ENCODE data around the gene MT4. TPM values are rescaled to one million over a fixed set of nuclear protein-coding genes. Genes with fewer than 3 reads are reported as not detected.

The MT4 gene
- total RNA-seq (ENCODE audit: low replicate concordance) = not detected in 2 replicates

- Mint-ChIP-seq H3K36me3 (no peaks in the 10 kb centered on the region), H3K27me3 (ENCODE audit: insufficient read depth, low read depth) (peaks cover 4% of the 10 kb centered on the region), H3K4me1 (no peaks in the 10 kb centered on the region), H3K27ac (peak within 1 kb of the TSS; percentile 82), H3K9me3 (no peaks in the 10 kb centered on the region), H3K4me3 (no peak within 1 kb of the TSS)
- no peak within 1 kb of the TSS for H3K9ac ChIP-seq
- H3K4me3 ChIP-seq = no peak within 1 kb of the TSS
- H3K4me2 ChIP-seq = no peak within 1 kb of the TSS
- no peaks in the 10 kb centered on the region for H4K20me1 ChIP-seq (ENCODE audit: low read depth)
- no peaks in the 10 kb centered on the region for H3K36me3 ChIP-seq
- no peak for DNase-seq (ENCODE audit: low spot score)
- no peaks in the 10 kb centered on the region for H3K4me1 ChIP-seq
- no peak for TF ChIP-seq EZH2phosphoT487 (IDR thresholded peaks at IDR 0.05)
- TF ChIP-seq, protein P1, sequence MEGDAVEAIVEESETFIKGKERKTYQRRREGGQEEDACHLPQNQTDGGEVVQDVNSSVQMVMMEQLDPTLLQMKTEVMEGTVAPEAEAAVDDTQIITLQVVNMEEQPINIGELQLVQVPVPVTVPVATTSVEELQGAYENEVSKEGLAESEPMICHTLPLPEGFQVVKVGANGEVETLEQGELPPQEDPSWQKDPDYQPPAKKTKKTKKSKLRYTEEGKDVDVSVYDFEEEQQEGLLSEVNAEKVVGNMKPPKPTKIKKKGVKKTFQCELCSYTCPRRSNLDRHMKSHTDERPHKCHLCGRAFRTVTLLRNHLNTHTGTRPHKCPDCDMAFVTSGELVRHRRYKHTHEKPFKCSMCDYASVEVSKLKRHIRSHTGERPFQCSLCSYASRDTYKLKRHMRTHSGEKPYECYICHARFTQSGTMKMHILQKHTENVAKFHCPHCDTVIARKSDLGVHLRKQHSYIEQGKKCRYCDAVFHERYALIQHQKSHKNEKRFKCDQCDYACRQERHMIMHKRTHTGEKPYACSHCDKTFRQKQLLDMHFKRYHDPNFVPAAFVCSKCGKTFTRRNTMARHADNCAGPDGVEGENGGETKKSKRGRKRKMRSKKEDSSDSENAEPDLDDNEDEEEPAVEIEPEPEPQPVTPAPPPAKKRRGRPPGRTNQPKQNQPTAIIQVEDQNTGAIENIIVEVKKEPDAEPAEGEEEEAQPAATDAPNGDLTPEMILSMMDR (IDR thresholded peaks at IDR 0.05) = no peak
- H3K79me2 ChIP-seq (ENCODE audit: low read depth) = no peaks in the 10 kb centered on the region
- no peaks in the 10 kb centered on the region for H3F3A ChIP-seq (ENCODE audit: low read depth)
- H2AFZ ChIP-seq (replicated peaks) = no peak within 1 kb of the TSS
- H3K27me3 ChIP-seq = peaks cover 2% of the 10 kb centered on the region
- no peaks in the 10 kb centered on the region for H3K9me3 ChIP-seq (ENCODE audit: low read depth)
- H3K27ac ChIP-seq = no peak within 1 kb of the TSS
These were observed at the start of gene MT4 for GRCh38 chr16:56564793-56565477. Gene MT4 (plus strand): TSS chr16:56565073. CDS start chr16:56565129, 56 bp downstream.

DNA sequence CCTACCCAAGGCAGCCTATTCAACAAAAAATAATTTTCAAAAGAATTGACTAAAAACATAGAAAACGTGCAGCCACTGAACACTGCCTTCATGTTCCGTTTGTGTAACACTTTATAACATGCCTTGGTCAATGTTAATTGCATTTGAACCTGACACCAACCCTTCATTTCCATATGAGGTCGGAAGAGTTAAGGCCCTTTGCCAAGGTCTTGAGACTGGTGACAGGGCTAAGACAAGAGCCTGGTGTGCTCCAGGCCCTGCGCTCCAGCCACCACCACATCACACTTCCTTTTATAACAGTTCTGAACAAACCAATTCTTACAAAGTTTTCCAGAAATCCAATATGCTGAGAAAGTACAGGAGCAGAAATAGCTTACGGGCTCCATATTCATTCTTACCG, 49.2 kb upstream of the MT4 start:
- Mint-ChIP-seq H3K4me1 (peaks cover 29% of the 10 kb centered on the region), H3K4me3 (no peak overlapping the region), H3K27ac (no peak overlapping the region), H3K36me3 (peaks cover 21% of the 10 kb centered on the region), H3K27me3 (ENCODE audit: insufficient read depth, low read depth) (peaks cover 2% of the 10 kb centered on the region), H3K9me3 (peaks cover 2% of the 10 kb centered on the region)
- no peak for DNase-seq (ENCODE audit: low spot score)
- peaks cover 7% of the 10 kb centered on the region for H3F3A ChIP-seq (ENCODE audit: low read depth)
- H3K9me3 ChIP-seq (ENCODE audit: low read depth) = no peaks in the 10 kb centered on the region
- H3K27me3 ChIP-seq = no peaks in the 10 kb centered on the region
- no peak overlapping the region for H3K4me3 ChIP-seq
- peaks cover 13% of the 10 kb centered on the region for H3K79me2 ChIP-seq (ENCODE audit: low read depth)
- H3K4me2 ChIP-seq = no peak overlapping the region
- peaks cover 5% of the 10 kb centered on the region for H3K36me3 ChIP-seq
- H4K20me1 ChIP-seq (ENCODE audit: low read depth) = peaks cover 49% of the 10 kb centered on the region
- H3K9ac ChIP-seq = no peak overlapping the region
- H3K4me1 ChIP-seq = peaks cover 5% of the 10 kb centered on the region
- H3K27ac ChIP-seq = no peak overlapping the region
- no peak overlapping the region for H2AFZ ChIP-seq (replicated peaks)
- TF ChIP-seq EZH2 (IDR thresholded peaks at IDR 0.05) = no peak
- TF ChIP-seq, protein P1 (IDR thresholded peaks at IDR 0.05) = no peak
- no peak for TF ChIP-seq EZH2phosphoT487 (IDR thresholded peaks at IDR 0.05)

DNA sequence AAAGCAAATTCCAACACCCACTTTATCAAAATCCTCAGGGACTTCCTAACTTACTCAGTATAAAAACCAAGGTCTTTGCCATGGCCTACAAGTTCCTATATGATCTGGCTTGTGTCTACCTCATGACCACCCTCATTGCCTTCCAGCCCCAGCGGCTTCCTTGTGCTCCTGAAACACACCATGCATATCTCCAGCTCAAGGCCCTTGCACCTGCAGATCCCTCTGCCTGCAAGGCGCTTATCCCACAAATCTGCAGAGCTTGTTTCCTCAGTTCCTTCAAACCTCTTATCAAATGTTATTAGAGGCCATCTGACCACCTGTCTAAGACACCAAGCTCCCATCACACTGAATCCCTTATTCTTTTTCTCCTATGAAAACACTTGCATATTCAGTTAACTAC, 47.7 kb upstream of the MT4 start:
- Histone ChIP-seq H3K9ac (no peak overlapping the region), H3K4me3 (no peak overlapping the region), H3K36me3 (peaks cover 1% of the 10 kb centered on the region), H3K27me3 (no peaks in the 10 kb centered on the region), H2AFZ (replicated peaks) (no peak overlapping the region), H3K4me2 (no peak overlapping the region), H3K27ac (no peak overlapping the region), H3K79me2 (ENCODE audit: low read depth) (peaks cover 13% of the 10 kb centered on the region), H3K9me3 (ENCODE audit: low read depth) (no peaks in the 10 kb centered on the region), H3F3A (ENCODE audit: low read depth) (peaks cover 7% of the 10 kb centered on the region), H4K20me1 (ENCODE audit: low read depth) (peaks cover 49% of the 10 kb centered on the region), H3K4me1 (peaks cover 5% of the 10 kb centered on the region)
- TF ChIP-seq EZH2 (IDR thresholded peaks at IDR 0.05) (no peak), EZH2phosphoT487 (IDR thresholded peaks at IDR 0.05) (no peak)
- TF ChIP-seq, protein P1 (IDR thresholded peaks at IDR 0.05) = no peak
- H3K4me3 Mint-ChIP-seq = no peak overlapping the region
- no peaks in the 10 kb centered on the region for H3K9me3 Mint-ChIP-seq
- peaks cover 30% of the 10 kb centered on the region for H3K4me1 Mint-ChIP-seq
- peaks cover 2% of the 10 kb centered on the region for H3K27me3 Mint-ChIP-seq (ENCODE audit: insufficient read depth, low read depth)
- DNase-seq (ENCODE audit: low spot score) = no peak
- peaks cover 11% of the 10 kb centered on the region for H3K36me3 Mint-ChIP-seq
- H3K27ac Mint-ChIP-seq = no peak overlapping the region

Data from neural progenitor cell (in vitro differentiated cells).